GM21515 (cell line): ENCODE data around the gene NGEF.

ENCODE experiments used
- ATAC-seq: cut with Tn5 transposase; IDR thresholded peaks from one replicate; pipeline ENCODE4 v1.9.1; 2021; ENCODE audit not compliant: unreplicated experiment

NGEF gene

DNA sequence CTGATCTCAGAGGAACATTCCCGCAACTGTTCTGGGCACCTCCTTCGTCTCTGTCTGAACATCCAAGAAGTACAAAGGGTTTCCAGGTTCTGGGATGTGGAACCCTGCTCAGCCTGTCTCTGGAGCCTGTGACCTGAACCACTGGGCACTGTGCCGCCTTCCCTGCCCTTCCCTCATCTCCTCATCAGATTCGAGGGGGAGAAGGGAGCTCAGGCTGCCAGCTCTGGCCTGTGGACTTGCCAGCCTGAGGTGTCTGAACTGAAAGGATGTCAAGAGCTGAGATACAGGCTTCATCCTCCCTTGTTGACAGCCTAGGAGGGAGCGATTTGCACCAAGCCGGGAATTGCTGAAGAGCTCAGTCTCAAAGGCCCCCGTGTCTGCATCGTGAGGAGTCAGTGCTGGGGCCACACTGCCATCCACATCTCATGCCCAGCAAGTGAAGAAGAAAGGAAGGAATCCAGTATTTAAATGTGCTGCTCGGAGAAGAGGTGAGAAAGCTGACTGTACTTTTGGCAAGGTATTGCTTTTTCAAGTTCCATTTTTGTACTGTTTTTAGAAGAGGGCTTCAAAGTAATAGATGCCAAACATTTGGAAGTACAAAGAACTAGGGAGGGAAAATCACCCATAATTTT, 32.0 kb upstream of the NGEF start:
- no peak for ATAC-seq

DNA sequence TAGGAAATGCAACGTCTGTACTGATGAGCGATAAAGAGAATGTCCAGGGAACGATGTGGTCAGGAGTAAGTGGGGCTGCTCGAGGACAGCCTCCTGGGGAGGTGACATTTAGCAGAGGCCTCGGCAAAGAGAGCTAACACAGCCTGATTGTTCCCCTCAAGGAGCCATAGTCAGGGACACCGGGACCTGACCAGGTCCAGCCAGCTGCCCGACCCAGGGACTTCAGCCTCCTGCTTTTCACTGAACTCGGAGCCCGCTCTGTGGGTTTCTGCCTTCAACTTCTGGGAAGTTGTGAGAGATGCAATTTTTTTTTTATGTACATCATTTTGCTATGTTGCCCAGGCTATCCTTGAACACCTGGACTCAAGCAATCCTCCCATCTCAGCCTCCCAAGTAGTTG, 29.5 kb upstream of the NGEF start:
- ATAC-seq: no peak

GRCh38 chr2:233041722-233042323, 28.8 kb upstream of the NGEF start:
- no peak for ATAC-seq

- ATAC-seq: no peak
Observed at GRCh38 chr2:233040571-233040970, 27.5 kb upstream of the NGEF start.

- no peak for ATAC-seq
Observed at GRCh38 chr2:233039846-233040530, 26.9 kb upstream of the NGEF start.

GRCh38 chr2:233039212-233039845, 26.3 kb upstream of the NGEF start:
- no peak for ATAC-seq

GRCh38 chr2:233037078-233037477, 24.0 kb upstream of the NGEF start:
- no peak for ATAC-seq

GRCh38 chr2:233036162-233036838, 23.2 kb upstream of the NGEF start:
- no peak for ATAC-seq

GRCh38 chr2:233035426-233036161, 22.5 kb upstream of the NGEF start:
- ATAC-seq: no peak

DNA sequence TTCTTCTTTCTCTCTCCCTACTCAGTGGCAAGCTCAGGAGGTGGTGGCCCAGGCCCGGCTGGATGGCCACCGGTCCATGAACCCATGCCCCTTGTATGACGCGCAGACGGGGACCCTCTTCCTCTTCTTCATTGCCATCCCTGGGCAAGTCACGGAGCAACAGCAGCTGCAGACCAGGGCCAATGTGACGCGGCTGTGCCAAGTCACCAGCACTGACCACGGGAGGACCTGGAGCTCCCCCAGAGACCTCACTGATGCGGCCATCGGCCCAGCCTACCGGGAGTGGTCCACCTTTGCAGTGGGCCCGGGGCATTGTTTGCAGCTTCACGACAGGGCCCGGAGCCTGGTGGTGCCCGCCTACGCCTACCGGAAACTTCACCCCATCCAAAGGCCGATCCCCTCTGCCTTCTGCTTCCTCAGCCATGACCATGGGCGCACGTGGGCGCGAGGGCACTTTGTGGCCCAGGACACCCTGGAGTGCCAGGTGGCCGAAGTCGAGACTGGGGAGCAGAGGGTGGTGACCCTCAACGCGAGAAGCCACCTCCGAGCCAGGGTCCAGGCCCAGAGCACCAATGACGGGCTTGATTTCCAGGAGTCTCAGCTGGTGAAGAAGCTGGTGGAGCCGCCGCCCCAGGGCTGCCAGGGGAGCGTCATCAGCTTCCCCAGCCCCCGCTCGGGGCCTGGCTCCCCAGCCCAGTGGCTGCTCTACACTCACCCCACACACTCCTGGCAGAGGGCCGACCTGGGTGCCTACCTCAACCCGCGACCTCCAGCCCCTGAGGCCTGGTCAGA, 21.2 kb upstream of the NGEF start:
- ATAC-seq: no peak

GRCh38 chr2:233033672-233034071, 20.6 kb upstream of the NGEF start:
- no peak for ATAC-seq

- ATAC-seq: no peak
Observed at GRCh38 chr2:233032551-233033320, 19.7 kb upstream of the NGEF start, which contains the start of gene NEU2. Gene NEU2 (plus strand): TSS chr2:233032672. CDS start chr2:233032672, 0 bp downstream.

- no peak for ATAC-seq
Observed at GRCh38 chr2:233031556-233032500, 18.8 kb upstream of the NGEF start.

DNA sequence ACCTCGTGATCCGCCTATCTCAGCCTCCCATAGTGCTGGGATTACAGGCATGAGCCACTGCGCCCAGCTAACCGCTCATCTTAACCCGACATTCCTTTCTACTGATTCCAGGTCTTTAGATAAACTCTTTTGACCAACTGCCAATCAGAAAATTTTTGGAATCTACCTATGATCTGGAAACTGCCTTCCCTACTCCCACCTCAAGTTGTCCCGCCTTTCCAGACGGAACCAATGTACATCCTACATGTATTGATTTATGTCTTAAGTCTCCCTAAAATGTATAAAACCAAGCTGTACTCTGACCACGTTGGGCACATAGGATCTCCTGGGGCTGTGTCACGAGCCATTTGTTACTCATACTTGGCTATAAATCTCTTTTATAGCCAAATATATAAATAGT, 16.3 kb upstream of the NGEF start:
- ATAC-seq: no peak

DNA sequence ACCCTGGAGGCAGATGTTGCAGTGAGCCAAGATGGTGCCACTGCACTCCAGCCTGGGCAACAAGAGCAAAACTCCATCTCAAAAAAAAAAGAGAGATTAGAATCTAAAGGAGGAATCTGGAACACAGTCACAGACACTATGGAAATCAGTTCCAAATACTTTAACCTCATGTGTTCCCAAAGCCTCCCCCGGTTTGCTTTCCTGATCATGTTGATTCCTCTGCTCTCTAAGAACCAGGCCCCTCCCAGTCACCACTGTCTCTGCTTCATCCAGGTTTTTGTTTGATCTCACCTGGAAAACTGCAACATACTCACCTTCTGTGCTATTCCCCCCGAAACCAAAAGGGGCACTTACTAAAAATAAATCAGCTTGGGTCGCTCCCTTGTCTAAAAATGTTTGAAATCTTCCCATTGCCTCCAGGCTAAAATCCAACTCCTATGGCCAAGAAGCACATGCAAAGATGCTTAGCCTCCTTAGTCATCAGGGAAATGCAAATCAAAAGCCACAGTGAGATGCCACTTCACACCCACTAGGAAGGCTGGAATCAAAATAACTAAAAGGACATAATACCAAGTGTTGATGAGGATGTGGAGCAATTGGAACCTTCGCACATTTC, 13.2 kb upstream of the NGEF start:
- ATAC-seq: no peak

DNA sequence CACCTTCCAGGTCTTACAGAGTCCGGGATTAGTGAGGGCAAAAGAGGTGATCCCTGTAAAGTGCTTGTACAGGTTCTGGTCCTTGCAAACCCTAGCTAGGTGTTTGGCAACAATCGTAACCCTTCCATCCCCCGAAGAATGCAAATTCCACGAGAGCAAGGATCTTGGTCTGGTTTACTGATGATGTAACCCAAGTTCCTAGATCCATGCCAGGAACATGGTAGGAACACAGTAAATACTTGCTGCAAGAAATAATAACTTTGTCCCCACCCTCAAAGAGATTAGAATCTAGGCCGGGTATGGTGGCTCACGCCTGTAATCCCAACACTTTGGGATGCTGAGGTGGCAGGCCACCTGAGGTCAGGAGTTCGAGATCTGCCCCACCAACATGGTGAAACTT, 12.7 kb upstream of the NGEF start:
- no peak for ATAC-seq

GRCh38 chr2:233023761-233024410, 10.8 kb upstream of the NGEF start:
- ATAC-seq: no peak
